ENCODE results near the gene FMNL3.
"Not testable (repeated sequence)": the region's sequence is repeated elsewhere in the genome, so short reads cannot be mapped to it uniquely, and the experiment has no call there.

The FMNL3 gene

DNA sequence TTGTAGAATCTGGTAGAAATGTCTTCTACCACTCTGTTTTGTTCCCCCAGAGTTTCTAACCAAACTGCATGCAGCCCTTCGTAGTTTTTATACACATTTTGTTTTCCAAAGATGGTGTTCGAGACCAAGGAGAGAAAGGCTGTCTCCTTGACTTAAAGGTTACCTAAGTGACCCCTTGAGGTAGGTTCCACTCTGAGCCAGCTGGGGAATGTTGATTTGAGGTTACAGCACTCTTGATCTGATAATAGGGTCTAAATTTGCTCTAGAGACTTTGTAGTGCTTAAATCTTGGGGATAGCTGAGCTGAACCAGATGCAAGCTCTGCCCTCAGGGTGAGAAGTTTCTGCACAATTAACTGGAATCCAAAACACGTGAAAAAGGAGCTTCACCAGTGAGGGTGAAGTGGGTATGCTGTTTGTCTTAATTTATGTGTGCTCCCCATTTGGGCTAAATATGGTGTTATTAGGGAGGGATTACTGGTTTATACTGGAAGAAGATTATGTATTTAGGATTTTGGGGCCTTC is 37.2 kb upstream of the FMNL3 start:
- POLR2A ChIA-PET: no interaction called here
- no peak overlapping the region for H3K4me3 ChIP-seq (ENCODE audit: low read depth, low read length)
- CTCF ChIA-PET: interaction anchor here (0.8 to 2.7 kb wide), 4 partner anchors 16 to 109 kb away, joined by 3 to 9 read pairs (median 4); no protein-coding TSS in a partner anchor
- TF ChIP-seq, protein P1, sequence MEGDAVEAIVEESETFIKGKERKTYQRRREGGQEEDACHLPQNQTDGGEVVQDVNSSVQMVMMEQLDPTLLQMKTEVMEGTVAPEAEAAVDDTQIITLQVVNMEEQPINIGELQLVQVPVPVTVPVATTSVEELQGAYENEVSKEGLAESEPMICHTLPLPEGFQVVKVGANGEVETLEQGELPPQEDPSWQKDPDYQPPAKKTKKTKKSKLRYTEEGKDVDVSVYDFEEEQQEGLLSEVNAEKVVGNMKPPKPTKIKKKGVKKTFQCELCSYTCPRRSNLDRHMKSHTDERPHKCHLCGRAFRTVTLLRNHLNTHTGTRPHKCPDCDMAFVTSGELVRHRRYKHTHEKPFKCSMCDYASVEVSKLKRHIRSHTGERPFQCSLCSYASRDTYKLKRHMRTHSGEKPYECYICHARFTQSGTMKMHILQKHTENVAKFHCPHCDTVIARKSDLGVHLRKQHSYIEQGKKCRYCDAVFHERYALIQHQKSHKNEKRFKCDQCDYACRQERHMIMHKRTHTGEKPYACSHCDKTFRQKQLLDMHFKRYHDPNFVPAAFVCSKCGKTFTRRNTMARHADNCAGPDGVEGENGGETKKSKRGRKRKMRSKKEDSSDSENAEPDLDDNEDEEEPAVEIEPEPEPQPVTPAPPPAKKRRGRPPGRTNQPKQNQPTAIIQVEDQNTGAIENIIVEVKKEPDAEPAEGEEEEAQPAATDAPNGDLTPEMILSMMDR (IDR thresholded peaks at IDR 0.05; ENCODE audit: insufficient read depth, low read length, missing control alignments): no peak
- DNase-seq (ENCODE audit: low read depth, low spot score): no peak

DNA sequence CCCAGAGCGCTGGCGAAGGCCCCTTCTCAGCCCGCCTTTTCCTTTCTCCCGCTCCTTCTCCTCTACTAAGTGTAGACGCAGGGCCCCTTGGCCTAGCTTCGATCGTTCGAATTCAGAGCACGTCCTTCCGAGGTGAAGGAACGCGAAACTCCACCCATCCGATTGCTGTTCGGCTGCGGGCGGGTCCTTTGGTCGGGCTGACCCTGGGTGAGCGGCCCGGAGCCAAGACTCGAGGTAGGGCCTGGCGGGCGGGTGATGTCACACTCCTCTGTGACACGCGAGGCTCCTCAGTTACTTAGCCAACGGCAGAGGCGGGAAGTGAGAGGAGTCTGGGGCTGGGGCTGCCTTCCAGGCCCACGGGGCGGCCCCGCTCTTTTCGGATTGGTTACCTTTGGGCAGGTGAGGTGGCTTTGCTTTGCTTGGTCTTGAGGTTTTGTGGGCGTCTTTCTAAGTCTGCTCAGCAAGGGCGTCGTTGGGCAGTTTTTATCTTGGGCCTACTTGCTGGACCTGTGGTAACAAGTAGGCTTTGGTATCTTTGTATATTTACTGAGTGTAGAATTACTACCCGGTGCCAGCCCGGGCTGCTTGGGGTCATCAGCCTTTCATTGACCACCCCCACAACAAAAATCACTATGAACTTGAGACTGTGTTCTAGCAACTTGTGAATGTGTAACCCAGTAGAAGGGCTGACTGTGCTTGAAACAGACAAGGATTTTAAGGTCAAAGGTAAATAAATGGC is 34.8 kb upstream of the FMNL3 start:
- POLR2A ChIA-PET: interaction anchor here (0.6 to 1.6 kb wide), 21 partner anchors 11 to 419 kb away, joined by 3 to 12 read pairs (median 5); partner anchors contain the start of genes BCDIN3D, FMNL3, PRPF40B and TROAP
- TF ChIP-seq, protein P1 (IDR thresholded peaks at IDR 0.05; ENCODE audit: insufficient read depth, low read length, missing control alignments): no peak
- CTCF ChIA-PET: interaction anchor here (0.6 to 3.8 kb wide), 46 partner anchors 8 to 132 kb away, joined by 3 to 40 read pairs (median 6); no protein-coding TSS in a partner anchor
- peak overlapping the region; percentile 91 for H3K4me3 ChIP-seq (ENCODE audit: low read depth, low read length)
- peak; percentile 34 for DNase-seq (ENCODE audit: low read depth, low spot score)

DNA sequence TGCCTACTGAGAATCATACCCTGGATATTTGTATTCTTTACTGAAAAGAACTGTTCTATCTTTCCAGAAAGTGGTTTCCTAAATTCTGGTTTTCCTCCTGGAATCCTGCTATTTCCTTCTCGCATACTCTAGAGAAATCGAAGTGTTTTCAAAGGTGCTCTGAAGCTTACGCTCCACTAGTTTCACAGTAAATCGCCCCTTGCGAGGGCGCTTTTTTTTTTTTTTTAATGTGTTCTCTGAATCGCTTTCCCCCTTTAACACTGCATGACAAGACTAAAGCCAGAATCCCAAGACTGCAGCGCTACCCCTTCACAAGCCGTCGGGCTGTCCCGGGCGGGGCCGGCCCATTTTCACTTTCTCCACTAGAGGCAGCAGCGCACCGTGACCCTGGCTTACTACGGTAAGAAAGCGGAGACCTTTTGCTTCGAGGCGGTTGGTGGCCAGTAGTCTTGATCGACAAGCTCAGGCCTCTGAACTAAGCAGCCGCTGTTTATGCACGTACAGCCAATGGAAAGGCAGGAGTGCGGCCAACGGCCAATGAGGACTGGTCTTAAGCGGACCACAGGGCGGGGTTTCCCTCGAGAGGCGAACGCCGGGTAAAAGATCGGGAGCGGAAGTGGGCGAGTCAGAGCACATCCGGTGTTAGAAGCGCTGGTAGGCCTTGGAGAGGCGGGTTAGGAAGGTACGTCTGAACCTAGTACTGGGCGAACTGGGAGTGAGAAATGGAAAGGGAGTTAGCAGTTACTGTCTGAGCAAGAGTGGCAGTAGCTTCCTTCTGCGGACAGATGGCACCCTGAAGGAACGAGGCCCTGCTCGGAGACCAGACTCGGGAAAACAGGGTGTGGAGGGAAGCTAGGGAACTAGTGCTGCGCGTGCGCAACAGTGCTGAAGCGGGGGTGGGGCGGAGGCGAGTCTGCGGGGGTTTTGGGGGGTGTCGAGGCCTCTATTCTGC is 34.0 kb upstream of the FMNL3 start, which contains the start of gene TMBIM6:
TMBIM6 (plus strand) TSS at position 628 of the 952 bp plus-strand sequence. CDS start 10,937 bp downstream, outside the sequence.
- peak within 1 kb of the TSS; percentile 91 for H3K4me3 ChIP-seq (ENCODE audit: low read depth, low read length)
- TF ChIP-seq, protein P1 (IDR thresholded peaks at IDR 0.05; ENCODE audit: insufficient read depth, low read length, missing control alignments): peak; percentile 91
- ChIA-PET POLR2A (interaction anchor here (0.6 to 1.6 kb wide), 30 partner anchors 8 to 418 kb away, joined by 3 to 12 read pairs (median 4); partner anchors contain the start of genes BCDIN3D, FMNL3, NCKAP5L and PRPF40B), CTCF (interaction anchor here (0.6 to 3.8 kb wide), 51 partner anchors 9 to 131 kb away, joined by 3 to 40 read pairs (median 5); no protein-coding TSS in a partner anchor)
- DNase-seq (ENCODE audit: low read depth, low spot score): peak; percentile 100

DNA sequence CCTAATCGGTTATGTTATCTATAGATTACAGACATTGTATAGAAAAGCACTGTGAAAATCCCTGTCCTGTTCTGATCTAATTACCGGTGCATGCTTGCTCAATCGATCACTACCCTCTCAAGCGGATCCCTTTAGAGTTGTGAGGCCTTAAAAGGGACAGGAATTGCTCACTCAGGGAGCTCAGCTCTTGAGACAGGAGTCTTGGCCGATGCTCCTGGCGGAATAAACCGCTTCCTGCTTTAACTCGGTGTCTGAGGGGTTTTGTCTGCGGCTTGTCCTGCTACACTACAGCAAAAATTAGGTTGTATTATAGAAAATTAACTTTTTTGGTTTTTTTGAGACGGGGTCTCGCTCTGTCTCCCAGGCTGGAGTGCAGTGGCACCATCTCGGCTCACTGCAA is 33.1 kb upstream of the FMNL3 start:
- CTCF ChIA-PET: interaction anchor here (0.7 to 3.8 kb wide), 25 partner anchors 9 to 126 kb away, joined by 3 to 40 read pairs (median 11); no protein-coding TSS in a partner anchor
- not testable (repeated sequence) for H3K4me3 ChIP-seq (ENCODE audit: low read depth, low read length); DNase-seq (ENCODE audit: low read depth, low spot score)
- POLR2A ChIA-PET: interaction anchor here (1.0 kb wide), 1 partner anchor 17 kb away, joined by 4 read pairs; no protein-coding TSS in a partner anchor

DNA sequence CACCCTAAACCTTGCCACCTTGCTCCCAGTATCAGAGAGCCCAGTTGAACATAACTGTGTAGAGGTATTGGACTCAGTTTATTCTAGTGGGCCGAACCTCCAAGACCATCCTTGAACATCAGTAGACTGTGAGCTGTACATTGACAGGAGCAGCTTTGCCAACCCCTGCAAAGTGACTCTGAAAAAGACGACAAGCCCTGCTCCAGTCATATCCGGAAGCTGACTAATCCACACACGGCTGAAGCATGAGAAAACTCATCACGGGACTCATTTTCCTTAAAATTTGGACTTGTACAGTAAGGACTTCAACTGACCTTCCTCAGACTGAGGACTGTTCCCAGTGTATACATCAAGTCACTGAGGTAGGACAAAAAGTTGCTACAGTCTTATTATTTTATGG is 31.5 kb upstream of the FMNL3 start:
- CTCF ChIA-PET: interaction anchor here (1.0 to 3.8 kb wide), 7 partner anchors 19 to 114 kb away, joined by 3 to 19 read pairs (median 4); partner anchors contain the start of gene FMNL3
- POLR2A ChIA-PET; H3K4me3 ChIP-seq (ENCODE audit: low read depth, low read length); DNase-seq (ENCODE audit: low read depth, low spot score): not testable (repeated sequence)

DNA sequence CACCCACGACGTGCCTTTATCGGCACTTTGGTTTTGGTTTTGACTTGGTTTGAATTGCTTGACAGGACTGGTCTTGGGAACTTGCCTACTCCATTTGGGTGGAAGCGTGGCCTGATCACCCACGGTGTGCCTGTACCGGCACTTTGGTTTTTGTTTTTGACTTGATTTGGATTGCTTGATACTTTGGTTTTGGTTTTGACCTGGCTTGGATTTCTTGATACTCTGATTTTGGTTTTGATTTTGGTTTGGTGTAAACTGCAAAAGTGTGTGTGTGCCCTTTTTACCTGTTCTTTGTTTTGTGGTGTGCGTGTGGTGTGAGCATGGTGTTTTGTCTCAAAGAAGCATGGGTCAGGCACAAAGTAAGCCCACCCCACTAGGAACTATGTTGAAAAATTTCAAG is 27.7 kb upstream of the FMNL3 start:
- CTCF ChIA-PET; H3K4me3 ChIP-seq (ENCODE audit: low read depth, low read length); DNase-seq (ENCODE audit: low read depth, low spot score); POLR2A ChIA-PET: not testable (repeated sequence)

DNA sequence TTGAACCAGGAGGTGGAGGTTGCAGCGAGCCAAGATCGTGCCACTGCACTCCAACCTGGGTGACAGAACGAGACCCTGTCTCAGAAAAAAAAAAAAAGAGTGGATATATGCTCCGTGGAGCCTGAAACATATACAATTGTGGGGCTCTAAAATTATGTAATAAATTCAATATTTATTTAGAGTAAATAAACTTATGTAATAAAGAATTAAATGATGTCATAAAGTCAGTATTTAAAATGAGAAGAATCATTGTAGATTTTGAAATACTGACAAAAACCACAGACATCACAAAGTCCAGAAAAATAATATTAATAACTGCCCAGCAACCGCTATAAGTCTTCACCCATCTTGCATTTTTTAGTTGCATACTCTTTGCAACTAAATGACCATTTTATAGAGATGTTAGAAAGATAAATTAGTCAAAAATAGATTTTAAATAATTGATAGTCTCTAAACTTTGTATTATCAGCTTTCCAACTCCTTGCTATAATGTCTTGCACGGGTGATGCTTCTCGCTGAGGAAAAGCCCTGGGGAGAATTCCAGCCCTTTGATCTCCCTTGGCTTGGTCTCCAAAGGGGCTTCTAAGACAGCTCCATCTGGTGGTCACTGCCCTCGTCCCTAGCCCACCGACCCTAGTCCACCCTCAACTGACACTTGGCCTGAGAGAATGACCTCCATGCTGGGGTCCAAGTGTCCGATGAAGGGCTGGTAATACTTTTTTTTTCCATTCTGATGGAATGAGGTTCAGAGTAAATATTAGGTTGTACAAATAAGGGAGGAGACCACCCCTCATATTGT is 26.2 kb upstream of the FMNL3 start:
- TF ChIP-seq, protein P1 (IDR thresholded peaks at IDR 0.05; ENCODE audit: insufficient read depth, low read length, missing control alignments): no peak
- CTCF ChIA-PET: no interaction called here
- DNase-seq (ENCODE audit: low read depth, low spot score): no peak
- POLR2A ChIA-PET: no interaction called here
- H3K4me3 ChIP-seq (ENCODE audit: low read depth, low read length): no peak overlapping the region
